Measurements from ENCODE around the gene STARD13. TPM values are rescaled to one million over a fixed set of nuclear protein-coding genes. Genes with fewer than 3 reads are reported as not detected.

Gene STARD13
- total RNA-seq, 1 experiment from 2014 or later: 2.1 TPM

DNA sequence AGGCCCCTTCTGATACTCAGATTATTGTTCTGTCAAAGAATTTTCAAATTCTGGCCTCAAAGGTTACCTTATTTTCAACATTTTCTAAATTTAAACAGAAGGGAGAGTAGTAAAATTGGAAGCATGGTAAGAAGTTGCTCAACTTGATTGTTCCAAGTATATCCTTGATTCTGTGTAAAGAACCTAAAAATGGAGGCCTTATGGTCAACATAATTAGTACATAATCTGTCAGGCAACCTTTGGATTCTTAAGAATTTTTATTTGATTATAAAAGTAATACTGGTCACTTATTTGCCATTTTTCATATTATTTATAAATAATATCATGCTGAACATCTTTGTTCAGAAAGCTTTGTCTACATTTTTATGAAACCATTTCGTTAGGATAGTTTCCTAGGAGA is 83.9 kb downstream of the STARD13 start:
- H3K79me1 ChIP-seq (ENCODE audit: insufficient read depth, low read depth, low read length, poor library complexity, severe bottlenecking): no peaks in the 10 kb centered on the region
- H2BK20ac ChIP-seq (ENCODE audit: low read depth, low read length, poor library complexity, severe bottlenecking): no peak overlapping the region
- H3K23ac ChIP-seq (ENCODE audit: insufficient read length, low read depth, low read length): no peak overlapping the region
- TF ChIP-seq, protein P1, sequence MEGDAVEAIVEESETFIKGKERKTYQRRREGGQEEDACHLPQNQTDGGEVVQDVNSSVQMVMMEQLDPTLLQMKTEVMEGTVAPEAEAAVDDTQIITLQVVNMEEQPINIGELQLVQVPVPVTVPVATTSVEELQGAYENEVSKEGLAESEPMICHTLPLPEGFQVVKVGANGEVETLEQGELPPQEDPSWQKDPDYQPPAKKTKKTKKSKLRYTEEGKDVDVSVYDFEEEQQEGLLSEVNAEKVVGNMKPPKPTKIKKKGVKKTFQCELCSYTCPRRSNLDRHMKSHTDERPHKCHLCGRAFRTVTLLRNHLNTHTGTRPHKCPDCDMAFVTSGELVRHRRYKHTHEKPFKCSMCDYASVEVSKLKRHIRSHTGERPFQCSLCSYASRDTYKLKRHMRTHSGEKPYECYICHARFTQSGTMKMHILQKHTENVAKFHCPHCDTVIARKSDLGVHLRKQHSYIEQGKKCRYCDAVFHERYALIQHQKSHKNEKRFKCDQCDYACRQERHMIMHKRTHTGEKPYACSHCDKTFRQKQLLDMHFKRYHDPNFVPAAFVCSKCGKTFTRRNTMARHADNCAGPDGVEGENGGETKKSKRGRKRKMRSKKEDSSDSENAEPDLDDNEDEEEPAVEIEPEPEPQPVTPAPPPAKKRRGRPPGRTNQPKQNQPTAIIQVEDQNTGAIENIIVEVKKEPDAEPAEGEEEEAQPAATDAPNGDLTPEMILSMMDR (conservative IDR thresholded peaks at IDR 0.05): no peak
- no peak overlapping the region for H4K5ac ChIP-seq (ENCODE audit: insufficient read length, low read depth, low read length)
- no peak overlapping the region for H3K9ac ChIP-seq (ENCODE audit: extremely low read depth, insufficient read length, low read length)
- no peaks in the 10 kb centered on the region for H3K9me3 Mint-ChIP-seq
- H3K4me3 Mint-ChIP-seq: no peak overlapping the region
- H3K4me2 ChIP-seq (ENCODE audit: insufficient read depth, insufficient read length, low read length): no peak overlapping the region
- no peak overlapping the region for H2BK120ac ChIP-seq (ENCODE audit: low read depth, low read length, poor library complexity, severe bottlenecking)
- no peak overlapping the region for H2BK15ac ChIP-seq (ENCODE audit: low read depth, low read length)
- H3K27me3 ChIP-seq (ENCODE audit: insufficient read depth, low read length): no peaks in the 10 kb centered on the region
- no peak overlapping the region for H4K8ac ChIP-seq (replicated peaks; ENCODE audit: insufficient read length, low read depth, low read length)
- no peaks in the 10 kb centered on the region for H3K36me3 Mint-ChIP-seq (ENCODE audit: insufficient read depth in 1 of 3, low read depth in 3 of 3)
- no peaks in the 10 kb centered on the region for H3K4me1 ChIP-seq (ENCODE audit: insufficient read depth, low read length)
- H3K4ac ChIP-seq (ENCODE audit: low read depth, low read length): no peak overlapping the region
- no peaks in the 10 kb centered on the region for H3K23me2 ChIP-seq (ENCODE audit: insufficient read length, low read depth, low read length, poor library complexity, severe bottlenecking)
- no CpG with 5 or more reads among the region's 1 CpG for WGBS (ENCODE audit: extremely low coverage, insufficient read length, low lambda C conversion rate)
- H3K27me3 Mint-ChIP-seq (ENCODE audit: low read depth): no peaks in the 10 kb centered on the region
- H4K20me1 ChIP-seq (ENCODE audit: control insufficient read depth, insufficient read depth, insufficient read length): peaks cover 2% of the 10 kb centered on the region
- H2BK5ac ChIP-seq (ENCODE audit: insufficient read length, low read length): no peak overlapping the region
- H3K9me3 ChIP-seq (ENCODE audit: control insufficient read depth, low read depth, low read length): no peaks in the 10 kb centered on the region
- no peak for DNase-seq
- H3T11ph ChIP-seq (ENCODE audit: low read length): no peak overlapping the region
- H4K91ac ChIP-seq (ENCODE audit: insufficient read length, low read depth, low read length): no peak overlapping the region
- no peak overlapping the region for H3K56ac ChIP-seq (ENCODE audit: insufficient read length, low read depth, low read length)
- H2AFZ ChIP-seq (ENCODE audit: low read length): no peak overlapping the region
- no peak overlapping the region for H2BK12ac ChIP-seq (ENCODE audit: insufficient read length, low read depth, low read length)
- H3K4me1 Mint-ChIP-seq: peaks cover 18 to 22% of the 10 kb centered on the region in 2 experiments
- no peak overlapping the region for H3K27ac Mint-ChIP-seq
- no peak overlapping the region for H3K14ac ChIP-seq (ENCODE audit: insufficient read depth, low read length)
- H3K18ac ChIP-seq (ENCODE audit: insufficient read length, low read depth, low read length): no peak overlapping the region
- H3K79me2 ChIP-seq (ENCODE audit: insufficient read depth, low read length): no peaks in the 10 kb centered on the region
- H2AK5ac ChIP-seq (ENCODE audit: insufficient read length, low read length): no peak overlapping the region
- no peak overlapping the region for H3K27ac ChIP-seq (ENCODE audit: insufficient read length, low read depth, low read length)

Data from H9 (cell line).